Kidney (tissue), 14 donors: ENCODE data around the gene RHCG. TPM values are rescaled to one million over a fixed set of nuclear protein-coding genes. Genes with fewer than 3 reads are reported as not detected.

ENCODE experiments used
- DNase-seq, 5 donors: peaks; one replicate each; pipeline ENCODE4 v3.0.0-alpha.2; 2013 to 2020
- FAIRE-seq: peaks from 2 replicates; lab custom pipeline; 2012; peaks lifted over from hg19 to GRCh38; lab: Jason Lieb, UNC
- H3K27ac ChIP-seq, 2 donors: one replicate each; pipeline ENCODE4 v1.7.0; 2013; ENCODE audit warnings: low read depth in 2 of 2, low read length in 2 of 2, inconsistent platforms in 1 of 2
- H3K27me3 ChIP-seq: one replicate; pipeline ENCODE4 v1.7.1; 2013; ENCODE audit warnings: low read length, inconsistent platforms; ENCODE audit not compliant: control insufficient read depth, insufficient read depth
- H3K36me3 ChIP-seq, 3 donors: one replicate each; pipeline versions ENCODE4 v1.7.0 to v1.7.1; 2013; ENCODE audit warnings: low read length in 3 of 3, control low read depth in 1 of 3, inconsistent platforms in 1 of 3; ENCODE audit not compliant: insufficient read depth in 3 of 3, control insufficient read depth in 2 of 3
- H3K4me1 ChIP-seq, 3 donors: one replicate each; pipeline versions ENCODE4 v1.7.0 to v1.7.1; 2013; ENCODE audit warnings: low read length in 3 of 3, inconsistent platforms in 1 of 3, low read depth in 1 of 3; ENCODE audit not compliant: control insufficient read depth in 2 of 3, insufficient read depth in 2 of 3
- H3K4me3 ChIP-seq, 3 donors: one replicate each; pipeline versions ENCODE4 v1.7.0 to v1.8.1; 2013; ENCODE audit warnings: low read length in 3 of 3, control low read depth in 1 of 3, inconsistent platforms in 1 of 3
- H3K9ac ChIP-seq, 3 donors: one replicate each; pipeline versions ENCODE4 v1.7.0 to v1.7.1; 2013; ENCODE audit warnings: low read length in 3 of 3, control low read depth in 1 of 3, inconsistent platforms in 1 of 3
- H3K9me3 ChIP-seq, 3 donors: one replicate each; pipeline versions ENCODE4 v1.7.0 to v1.7.1; 2013; ENCODE audit warnings: low read length in 3 of 3, control low read depth in 1 of 3, inconsistent platforms in 1 of 3; ENCODE audit not compliant: control insufficient read depth in 2 of 3, insufficient read depth in 1 of 3
- CTCF ChIP-seq: IDR thresholded peaks from 3 replicates; pipeline ENCODE4 v1.5.1; 2012; ENCODE audit warnings: mild to moderate bottlenecking, moderate library complexity, borderline replicate concordance; ENCODE audit not compliant: insufficient read depth; ENCODE audit errors: extremely low read depth
- intact Hi-C: fragments of 100-400 bp; cut with DNase I; formaldehyde crosslinking; loops from one replicate; pipeline ENCODE4 v1.11.1; 2022
- polyA plus RNA-seq: library from polyadenylated mRNA; stranded (reverse); fragments of 350-450 nt; fragmentation: Illumina TruSeq; extraction: RNeasy Lipid Tissue Mini Kit (QIAGEN cat#74804); gene quantifications from one replicate; pipeline ENCODE4 v1.2.3, GENCODE V29; 2014; ENCODE audit warnings: low read depth, low replicate concordance; ENCODE audit not compliant: insufficient read depth
- total RNA-seq: library from RNA; stranded (reverse); fragmentation: NEBNext Ultra II Directional; extraction: Animal tissue kit (Norgen Biotek cat#: 25700); gene quantifications from one replicate; pipeline ENCODE4 v1.2.1, GENCODE V29; 2021
- donor health status: control.
- donor health status: control.
- donor health status: control.
- donor health status: control.
- donor health status: control.
- donor health status: DM: yes; HTN: yes; CAD: no.
- donor health status: Normal renal cell carcinoma (clear cell type).

The RHCG gene
- total and polyA plus RNA-seq, 2 donors from 2014 or later: 1.5 to 373 TPM

GRCh38 chr15:89513284-89513683 is 16.9 kb upstream of the RHCG start:
- H3K27me3 ChIP-seq: no peaks in the 10 kb centered on the region
- TF ChIP-seq CTCF: no peak
- FAIRE-seq (no peak), DNase-seq (no peak)
- H3K4me1 ChIP-seq: no peaks in the 10 kb centered on the region
- no peak overlapping the region for H3K9ac ChIP-seq
- intact Hi-C loops: no loop called here
- H3K9me3 ChIP-seq: no peaks in the 10 kb centered on the region
- no peak overlapping the region for H3K4me3 ChIP-seq
- no peak overlapping the region for H3K27ac ChIP-seq
- H3K36me3 ChIP-seq: no peaks in the 10 kb centered on the region

GRCh38 chr15:89512631-89513030 is 16.2 kb upstream of the RHCG start:
- DNase-seq: no peak
- no peak for TF ChIP-seq CTCF
- Histone ChIP-seq H3K27me3 (no peaks in the 10 kb centered on the region), H3K4me1 (no peaks in the 10 kb centered on the region), H3K27ac (no peak overlapping the region), H3K36me3 (no peaks in the 10 kb centered on the region), H3K4me3 (no peak overlapping the region), H3K9me3 (no peaks in the 10 kb centered on the region), H3K9ac (no peak overlapping the region)
- intact Hi-C loops: no loop called here
- FAIRE-seq: no peak

GRCh38 chr15:89506026-89506686 is 9.8 kb upstream of the RHCG start:
- no peak overlapping the region for H3K27ac ChIP-seq
- no peak overlapping the region for H3K9ac ChIP-seq
- no peak for TF ChIP-seq CTCF
- H3K4me1 ChIP-seq: no peaks in the 10 kb centered on the region
- intact Hi-C loops: no loop called here
- H3K27me3 ChIP-seq: no peaks in the 10 kb centered on the region
- no peak for DNase-seq
- H3K9me3 ChIP-seq: no peaks in the 10 kb centered on the region
- no peak for FAIRE-seq
- H3K4me3 ChIP-seq: no peak overlapping the region
- no peaks in the 10 kb centered on the region for H3K36me3 ChIP-seq

GRCh38 chr15:89504166-89504565 is 7.8 kb upstream of the RHCG start:
- Histone ChIP-seq H3K27ac (no peak overlapping the region), H3K4me1 (no peaks in the 10 kb centered on the region), H3K9me3 (no peaks in the 10 kb centered on the region), H3K9ac (no peak overlapping the region), H3K4me3 (no peak overlapping the region), H3K36me3 (no peaks in the 10 kb centered on the region), H3K27me3 (no peaks in the 10 kb centered on the region)
- DNase-seq: no peak
- no peak for FAIRE-seq
- intact Hi-C loops: no loop called here
- TF ChIP-seq CTCF: no peak
